NCI-H2196 treated with DMSO at 0.1 percent for 48 hours (cell line): ENCODE results near the gene VANGL1.

Source experiments
- DNase-seq: peaks from one replicate; lab custom pipeline; 2025; ENCODE audit not compliant: unreplicated experiment; lab: John Stamatoyannopoulos, UW

The VANGL1 gene

DNA sequence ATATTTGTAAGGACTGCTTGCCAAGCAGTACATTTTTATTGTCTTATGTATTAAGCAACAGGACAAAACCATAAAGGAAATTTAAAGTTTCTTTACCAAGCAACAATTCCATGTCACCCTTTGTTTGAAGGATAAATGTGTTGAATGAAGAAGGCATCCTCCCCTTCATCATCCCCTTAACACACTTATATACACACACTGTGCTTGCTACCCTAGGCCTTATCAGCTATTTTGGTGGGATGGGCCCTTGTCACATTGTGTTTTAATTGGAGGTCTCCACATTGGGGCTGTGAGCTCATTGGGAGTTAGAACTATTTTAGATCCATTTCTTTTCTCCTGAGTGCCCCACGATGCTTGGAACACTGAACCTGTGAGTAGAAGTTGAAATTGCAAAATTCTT is 1.9 kb downstream of the VANGL1 start:
- DNase-seq: no peak

GRCh38 chr1:115644109-115644508 is 2.3 kb downstream of the VANGL1 start:
- DNase-seq: no peak

DNA sequence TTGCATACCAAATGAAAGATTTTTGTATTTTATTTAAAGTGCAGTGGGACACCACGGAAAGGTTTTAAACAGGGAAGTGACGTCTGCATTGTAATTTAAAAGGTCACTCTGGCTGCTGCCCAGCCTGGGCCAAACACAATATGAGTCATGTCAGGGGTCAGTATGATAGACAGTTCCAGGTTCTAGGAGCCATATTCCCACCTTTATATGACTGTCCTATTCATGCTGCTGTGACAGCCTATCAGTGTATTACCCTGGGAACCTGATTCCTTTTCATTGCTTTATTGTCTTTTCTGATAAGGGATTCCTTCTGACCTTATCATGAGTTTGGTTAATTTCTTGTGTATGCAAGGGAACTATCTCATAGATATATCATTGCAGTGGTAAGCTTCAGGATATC is 5.3 kb downstream of the VANGL1 start:
- no peak for DNase-seq

DNA sequence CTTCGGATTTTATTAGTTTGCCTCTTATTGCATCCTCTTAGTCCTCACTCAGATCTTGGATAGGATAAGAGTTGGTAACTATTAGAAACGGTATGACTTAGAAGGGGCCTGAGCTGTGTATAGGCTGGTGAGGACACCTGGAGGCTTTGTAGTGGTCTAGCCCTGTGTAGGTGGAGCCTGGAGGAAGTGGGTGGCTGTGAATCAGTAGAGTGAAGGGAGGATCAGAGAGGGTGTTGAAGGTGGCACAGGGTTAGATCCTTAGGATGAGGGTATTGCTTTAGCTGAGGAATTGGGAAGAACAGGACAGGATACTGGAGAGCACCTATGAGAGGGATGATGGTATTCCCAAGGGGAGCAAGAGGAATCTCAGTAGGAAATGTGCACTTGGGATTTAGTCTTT is 5.7 kb downstream of the VANGL1 start:
- no peak for DNase-seq

GRCh38 chr1:115647919-115648650 is 6.3 kb downstream of the VANGL1 start:
- no peak for DNase-seq

DNA sequence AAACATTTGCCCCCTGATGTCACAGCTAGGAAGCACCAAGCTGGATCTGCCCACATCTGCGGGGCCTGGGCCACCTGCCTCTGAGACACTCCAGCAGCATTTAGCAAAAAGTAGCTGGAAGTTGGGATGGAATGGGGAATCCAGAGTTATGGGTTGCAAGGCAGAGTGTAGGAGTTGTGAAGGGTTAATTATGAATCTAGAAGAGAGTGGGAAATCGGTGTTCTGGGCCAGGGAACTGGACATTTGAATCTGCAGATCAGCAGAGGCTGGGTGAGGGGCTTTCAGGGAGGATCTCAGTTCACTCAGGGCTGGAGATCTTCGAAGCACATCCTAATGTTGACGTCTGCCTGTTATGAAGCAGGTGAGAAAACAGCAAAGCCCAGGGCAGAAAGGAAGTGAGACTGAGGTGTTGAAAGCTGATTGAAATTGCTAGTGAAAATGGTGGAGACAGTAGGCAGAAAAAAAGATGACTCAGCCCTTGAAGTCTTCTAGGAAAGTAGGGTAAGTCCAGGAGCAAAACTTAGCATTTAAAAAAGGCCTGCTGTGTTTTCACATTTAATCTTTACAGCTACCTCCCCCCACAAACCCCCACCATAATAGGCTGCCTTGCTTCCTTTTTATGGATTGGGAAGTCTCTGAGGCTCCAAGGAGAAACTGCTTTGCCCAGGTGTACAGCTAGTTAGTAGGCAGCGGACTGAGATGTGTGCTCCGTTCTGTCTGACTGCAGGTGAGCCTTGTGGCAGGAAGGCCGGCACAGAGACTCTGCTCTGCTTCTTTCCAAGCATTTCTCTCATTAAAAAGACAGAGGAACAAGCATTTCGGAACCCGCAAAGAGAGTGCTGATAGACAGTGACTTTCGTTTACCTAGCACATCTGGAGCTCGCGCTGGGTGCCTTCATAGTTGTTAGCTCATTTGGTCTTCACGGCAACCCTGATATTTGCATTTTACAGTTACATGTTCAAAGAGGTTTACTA is 7.2 kb downstream of the VANGL1 start:
- no peak for DNase-seq

GRCh38 chr1:115649964-115650363 is 8.2 kb downstream of the VANGL1 start:
- DNase-seq: no peak

DNA sequence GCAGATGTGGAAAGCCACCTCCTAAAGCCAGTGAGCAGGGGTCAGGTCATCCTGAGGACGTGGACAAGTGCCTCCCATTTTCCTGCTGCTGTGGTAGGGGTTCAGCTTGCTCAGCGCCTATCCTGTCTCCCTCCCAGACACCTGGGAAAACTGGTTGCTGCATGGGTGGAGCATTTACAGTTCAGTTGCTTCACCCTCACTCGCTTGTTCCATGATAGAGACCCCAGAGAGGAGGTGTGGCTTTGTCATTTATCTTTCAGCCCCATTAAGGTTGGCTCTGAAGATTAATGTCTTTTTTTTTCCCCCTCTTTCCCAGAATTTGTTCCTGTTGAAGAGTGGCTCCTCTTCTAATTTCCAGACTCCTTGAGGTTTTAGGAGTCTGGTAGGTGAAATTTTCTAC is 9.2 kb downstream of the VANGL1 start:
- DNase-seq: no peak

DNA sequence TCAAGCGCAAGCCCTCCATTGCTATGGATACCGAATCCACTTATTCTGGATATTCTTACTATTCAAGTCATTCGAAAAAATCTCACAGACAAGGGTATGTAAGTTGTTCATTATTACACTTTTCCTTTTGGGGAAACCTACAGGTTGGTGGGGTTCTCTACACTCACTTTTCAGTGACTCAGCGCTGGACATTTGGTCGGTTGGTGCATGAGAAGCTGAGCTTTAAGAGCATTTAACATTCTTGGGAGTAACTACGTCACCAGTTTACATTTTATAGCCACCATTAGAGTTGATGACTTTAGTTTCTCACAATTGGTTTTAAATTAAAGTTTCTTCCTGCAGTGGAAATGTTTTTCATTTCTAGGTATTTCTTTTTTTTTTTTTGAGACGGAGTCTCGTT is 9.6 kb downstream of the VANGL1 start:
- DNase-seq: no peak

DNA sequence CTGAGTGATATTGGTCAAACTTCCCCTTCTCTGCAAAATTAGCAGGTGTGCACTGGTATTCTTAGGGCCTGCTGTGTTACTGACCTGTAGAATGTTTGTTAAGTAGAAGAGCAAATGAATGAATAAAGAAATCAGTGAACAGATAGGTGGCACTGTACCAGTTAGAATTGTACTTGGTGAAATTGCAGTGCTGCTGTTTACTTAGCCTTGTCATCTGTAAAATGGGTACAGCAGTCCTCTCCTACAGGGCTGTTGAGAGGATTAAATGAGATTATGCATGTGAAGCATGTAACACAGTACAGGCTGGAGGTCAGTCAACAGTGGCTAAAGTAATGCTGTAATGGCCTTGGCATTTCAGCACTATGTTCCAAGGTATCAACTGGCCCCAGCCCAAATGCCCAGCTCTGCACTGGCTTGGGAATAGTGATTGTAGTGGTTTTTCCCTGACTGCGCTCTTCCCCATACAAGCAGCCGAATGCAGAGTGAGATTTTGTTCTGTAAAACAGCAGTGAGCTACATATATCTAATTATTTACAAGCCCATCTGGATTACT is 10.5 kb downstream of the VANGL1 start:
- no peak for DNase-seq

- DNase-seq: no peak
Observed at GRCh38 chr1:115654125-115654524, 12.4 kb downstream of the VANGL1 start.

- DNase-seq: no peak
Observed at GRCh38 chr1:115654663-115655305, 13.0 kb downstream of the VANGL1 start.

- DNase-seq: no peak
Observed at GRCh38 chr1:115655306-115655663, 13.5 kb downstream of the VANGL1 start.

DNA sequence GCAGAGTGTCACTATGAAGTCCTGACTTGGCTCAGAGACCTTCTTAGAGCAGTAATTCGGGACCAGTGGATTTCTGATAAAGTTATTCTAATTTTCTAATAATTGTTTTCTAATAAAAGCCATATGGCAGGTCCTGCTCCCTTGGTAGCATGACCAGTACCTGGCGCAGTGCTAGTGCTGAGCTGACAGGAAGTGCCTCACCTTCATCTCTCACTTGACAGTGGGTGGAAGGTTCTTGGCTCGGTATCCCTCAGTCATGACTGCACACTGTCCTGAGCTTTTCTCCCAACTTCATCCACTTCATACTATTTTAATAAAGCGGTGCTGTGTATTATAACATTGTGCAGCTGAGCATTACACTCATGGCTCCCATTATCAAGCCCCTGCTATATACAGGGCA is 14.1 kb downstream of the VANGL1 start:
- DNase-seq: no peak

GRCh38 chr1:115656461-115657077 is 14.8 kb downstream of the VANGL1 start:
- DNase-seq: no peak

DNA sequence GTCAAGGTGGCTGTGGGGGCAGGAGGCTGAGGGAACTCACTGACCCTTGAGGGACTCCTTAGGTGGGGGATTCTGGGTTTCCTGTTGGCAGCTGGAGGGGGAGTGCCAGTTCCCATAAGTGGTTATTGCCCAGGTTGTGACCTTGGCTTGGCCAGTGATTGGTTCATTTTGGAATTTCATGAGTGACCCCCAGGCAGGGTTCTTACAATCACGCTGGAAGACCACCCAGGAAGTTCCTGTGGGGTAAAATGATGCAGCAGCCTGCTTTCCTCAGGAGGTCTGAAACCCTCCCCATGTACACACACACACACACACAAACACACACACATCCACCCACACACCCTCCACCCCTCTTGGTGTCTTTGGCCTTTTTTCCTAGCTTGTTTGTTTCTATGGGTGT is 16.9 kb downstream of the VANGL1 start:
- no peak for DNase-seq

DNA sequence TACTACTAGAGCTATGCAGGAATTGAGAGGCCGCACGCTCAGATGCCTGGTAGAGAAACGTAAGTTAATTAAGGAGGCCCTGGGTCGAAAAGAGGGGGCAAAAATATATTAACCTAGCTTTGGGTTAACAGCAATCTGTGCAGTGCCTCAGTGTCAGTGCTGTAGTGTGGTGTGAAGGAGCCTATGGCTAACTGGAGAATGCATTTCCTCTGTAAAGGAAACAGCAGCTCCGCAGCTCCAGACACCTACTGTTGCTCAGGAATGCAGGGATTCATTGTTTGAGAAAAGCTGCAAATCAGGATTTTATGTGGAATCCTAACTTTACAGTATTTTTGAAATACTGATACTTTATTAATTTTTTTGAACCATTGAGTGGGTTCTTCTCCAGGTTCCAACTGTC is 18.4 kb downstream of the VANGL1 start:
- no peak for DNase-seq

GRCh38 chr1:115661157-115661556 is 19.4 kb downstream of the VANGL1 start:
- DNase-seq: no peak

DNA sequence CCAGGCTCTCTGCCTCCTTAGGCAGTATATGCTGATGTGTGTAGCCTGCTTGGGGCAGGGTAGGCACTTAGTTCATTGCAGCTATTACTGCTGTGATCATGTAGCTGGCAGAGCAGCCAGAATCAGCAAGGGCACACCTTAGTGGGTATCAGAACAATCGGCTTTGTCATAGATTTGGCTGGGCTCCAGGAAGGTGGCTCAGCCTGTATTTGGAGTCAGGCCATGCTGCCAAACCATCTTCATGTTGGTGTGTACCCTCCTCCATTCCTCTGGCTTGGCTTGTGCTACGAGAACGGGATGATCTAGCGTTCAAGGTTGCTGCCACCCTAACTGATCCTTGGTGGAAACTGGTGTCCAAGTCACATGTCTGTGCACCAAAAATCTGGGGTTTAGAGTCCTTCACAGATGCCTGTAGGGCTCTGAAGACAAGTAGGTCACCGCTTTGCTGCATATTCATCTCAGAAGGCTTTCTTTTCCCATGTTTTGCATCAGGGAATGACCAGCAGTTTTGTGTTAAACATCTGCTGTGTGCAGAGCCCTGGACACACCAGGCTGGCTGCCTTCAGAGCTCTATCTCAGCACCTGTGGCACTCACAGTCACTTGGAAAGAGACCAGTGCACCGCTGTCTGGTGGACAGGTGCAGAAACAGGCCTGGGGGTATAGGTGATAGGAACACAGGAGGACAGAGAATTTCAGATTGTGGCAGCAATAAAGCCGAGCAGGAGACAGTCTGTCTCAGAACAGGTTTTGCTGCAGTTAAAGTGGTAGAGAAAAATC is 23.7 kb downstream of the VANGL1 start:
- peak; percentile 40 for DNase-seq

DNA sequence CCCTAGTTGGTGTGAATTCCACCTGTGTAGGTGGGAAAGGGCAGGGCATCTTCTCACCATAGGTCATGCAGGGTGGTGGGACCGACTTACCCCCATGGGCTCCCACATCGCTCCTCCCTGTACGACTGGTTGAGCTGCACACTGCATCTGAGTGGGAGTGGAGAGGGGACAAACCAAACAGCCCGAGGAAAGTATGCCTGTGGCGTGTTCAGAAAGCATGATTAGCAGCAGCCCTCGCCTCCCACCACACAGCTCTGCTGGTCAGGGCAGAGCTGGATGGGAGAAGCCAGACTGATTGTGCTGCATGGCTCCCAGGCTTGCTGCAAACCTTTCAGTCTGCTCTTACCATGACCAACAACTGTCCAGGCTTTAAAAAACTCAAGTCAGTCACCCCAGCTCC is 24.4 kb downstream of the VANGL1 start:
- DNase-seq: no peak
